SHP77 (cell line): ENCODE data around the gene RBPJ.
A peak's percentile ranks its signal among the peaks of the same experiment; 100 is the strongest.
"Not testable (repeated sequence)": the region's sequence is repeated elsewhere in the genome, so short reads cannot be mapped to it uniquely, and the experiment has no call there.

Experiments used
- DNase-seq, 2 experiments: peaks; one replicate each; lab custom pipeline; 2025; lab: John Stamatoyannopoulos, UW

RBPJ gene

GRCh38 chr4:26302031-26302899, 18.5 kb upstream of the RBPJ start:
- DNase-seq: no peak

DNA sequence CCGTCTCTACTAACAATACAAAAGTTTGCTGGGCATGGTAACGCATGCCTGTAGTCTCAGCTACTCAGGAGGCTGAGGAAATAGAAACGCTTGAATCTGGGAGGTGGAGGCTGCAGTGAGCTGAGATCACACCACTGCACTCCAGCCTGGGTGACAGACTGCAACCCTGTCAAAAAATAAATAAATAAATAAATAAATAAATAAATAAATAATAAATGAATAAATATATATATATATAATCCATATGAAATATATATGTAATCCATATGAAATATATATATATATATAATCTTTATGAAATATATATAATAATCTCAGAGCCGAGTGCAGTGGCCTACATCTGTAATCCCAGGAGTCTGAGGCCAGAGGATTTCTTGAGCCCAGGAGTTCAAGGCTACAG, 17.8 kb upstream of the RBPJ start:
- no peak for DNase-seq

DNA sequence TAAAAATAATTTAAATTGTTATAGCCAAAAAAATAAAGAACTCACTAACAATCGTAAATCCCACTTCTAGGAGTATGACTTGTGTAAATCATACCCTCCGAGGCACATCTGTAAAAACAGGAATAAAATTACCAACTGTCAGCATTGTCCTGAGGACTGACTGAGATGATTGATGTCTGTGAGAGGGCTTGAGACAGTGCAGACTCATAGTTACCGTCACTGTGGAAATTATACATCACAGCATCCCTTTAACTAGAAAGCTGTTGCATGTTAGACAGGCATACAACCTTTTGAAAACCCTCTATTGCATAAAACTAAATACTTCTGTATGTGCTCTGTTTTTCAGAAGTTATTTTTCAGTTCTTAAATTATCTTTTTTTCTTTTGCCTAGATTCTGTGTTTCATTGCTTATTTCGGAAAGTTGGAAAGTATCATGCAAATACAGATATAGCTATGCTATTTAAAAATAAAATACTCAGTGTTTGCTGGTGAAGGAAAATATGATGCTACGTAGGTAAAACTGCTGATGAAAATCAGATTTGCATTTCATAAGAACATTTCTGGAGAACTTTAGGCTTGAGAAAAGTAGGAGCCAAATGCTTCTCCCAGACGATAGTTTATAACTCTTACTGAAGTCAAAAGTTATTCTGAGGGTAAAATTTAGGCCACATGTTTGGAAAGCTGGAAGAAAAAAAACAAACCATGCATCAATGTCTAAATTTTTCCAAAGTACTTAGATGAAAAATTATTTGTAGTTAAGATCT, 13.6 kb upstream of the RBPJ start:
- DNase-seq: peak; percentile 39 to 61

DNA sequence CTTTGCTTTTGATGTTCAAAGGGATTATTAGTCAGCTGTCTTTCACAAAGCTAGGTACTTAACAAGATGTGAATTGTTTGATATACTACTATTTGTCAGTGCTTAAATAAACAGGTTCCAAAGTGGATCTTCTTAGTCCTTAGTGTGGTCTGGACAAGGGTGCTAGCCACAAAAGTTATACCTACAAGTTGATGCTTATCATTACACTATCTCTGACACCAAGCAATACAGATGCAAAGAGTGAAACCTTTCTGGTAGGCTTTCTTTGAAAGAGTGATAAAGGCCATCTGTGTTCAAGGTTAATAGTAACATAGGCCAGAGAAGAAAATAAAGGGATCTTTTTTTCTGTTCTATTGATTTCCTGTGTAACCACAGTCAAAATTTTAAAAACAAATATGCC, 12.2 kb upstream of the RBPJ start:
- DNase-seq: no peak

DNA sequence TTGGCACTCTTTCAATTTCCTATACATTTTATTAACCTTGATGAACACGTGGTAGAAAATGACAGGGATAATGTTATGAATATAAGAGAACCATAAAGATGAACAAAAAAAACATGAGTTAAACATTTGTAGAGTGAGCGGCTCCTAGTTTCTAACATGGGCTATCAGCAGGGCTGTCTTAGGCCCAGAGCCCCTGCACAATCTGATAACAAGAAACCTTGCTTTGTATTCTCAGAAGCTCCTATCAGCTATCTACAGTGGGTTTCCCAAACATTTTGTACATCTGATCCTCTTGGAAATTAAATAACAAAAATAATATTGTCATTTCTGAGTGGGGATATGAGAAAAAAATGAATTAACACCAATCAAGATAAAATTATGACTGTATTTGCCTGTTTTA, 10.6 kb upstream of the RBPJ start:
- no peak for DNase-seq

- DNase-seq: no peak
Observed at GRCh38 chr4:26311633-26312032, 9.2 kb upstream of the RBPJ start.

DNA sequence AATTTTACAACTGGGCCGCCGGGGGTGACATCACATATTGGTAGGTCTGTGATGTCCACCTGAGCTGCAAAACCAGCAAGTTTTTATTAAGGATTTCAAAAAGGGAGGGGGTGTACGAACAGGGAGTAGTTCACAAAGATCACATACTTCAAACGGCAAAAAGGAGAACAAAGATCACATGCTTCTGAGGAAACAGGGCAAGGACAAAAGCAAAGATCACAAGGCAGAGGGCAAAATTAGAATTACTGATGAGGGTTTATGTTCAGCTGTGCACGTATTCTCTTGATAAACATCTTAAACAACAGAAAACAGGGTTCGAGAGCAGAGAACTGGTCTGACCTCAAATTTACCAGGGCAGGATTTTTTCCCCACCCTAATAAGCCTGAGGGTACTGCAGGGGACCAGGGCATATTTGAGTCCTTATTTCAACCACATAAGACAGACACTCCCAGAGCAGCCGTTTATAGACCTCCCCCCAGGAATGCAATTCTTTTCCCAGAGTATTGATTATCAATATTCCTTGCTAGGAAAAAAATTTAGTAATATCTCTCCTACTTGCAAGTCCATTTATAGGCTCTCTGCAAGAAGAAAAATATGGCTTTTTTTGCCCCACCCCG, 5.4 kb upstream of the RBPJ start:
- DNase-seq: not testable (repeated sequence)

GRCh38 chr4:26317766-26318165, 3.0 kb upstream of the RBPJ start:
- DNase-seq: no peak

- DNase-seq: peak; percentile 84 to 94
Observed at GRCh38 chr4:26319467-26319948, 1.3 kb upstream of the RBPJ start.

DNA sequence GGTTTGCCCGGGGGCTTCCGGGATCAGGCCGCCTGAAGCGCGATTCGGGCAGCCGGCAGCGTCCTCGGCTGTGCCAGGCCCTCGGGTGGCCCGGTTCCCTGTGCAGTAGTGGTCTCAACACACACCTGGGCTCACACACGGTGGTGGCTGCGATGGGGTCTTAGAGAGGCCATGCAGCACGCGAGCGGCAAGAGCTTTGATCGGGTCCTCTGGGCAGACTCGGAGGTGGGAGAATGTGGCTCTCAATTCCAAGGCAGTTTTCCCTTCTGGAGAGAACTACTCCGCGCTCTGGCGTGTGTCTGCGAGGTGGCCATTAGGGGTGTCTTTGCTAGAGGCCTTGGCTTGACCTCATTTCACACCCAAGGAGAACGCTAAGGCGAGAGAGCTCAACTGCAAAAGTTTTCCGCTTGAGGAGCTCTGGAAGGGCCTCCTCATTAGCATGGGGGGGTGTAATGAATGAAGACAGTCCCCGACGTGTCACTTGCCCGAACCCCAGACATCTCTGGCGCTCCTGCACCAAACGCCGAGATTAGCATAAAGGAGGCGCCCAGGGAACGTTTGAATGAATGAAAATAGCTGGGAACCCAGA, 771 bp upstream of the RBPJ start:
- no peak for DNase-seq

- DNase-seq: no peak
Observed at GRCh38 chr4:26321373-26322221, 783 bp downstream of the RBPJ start.

DNA sequence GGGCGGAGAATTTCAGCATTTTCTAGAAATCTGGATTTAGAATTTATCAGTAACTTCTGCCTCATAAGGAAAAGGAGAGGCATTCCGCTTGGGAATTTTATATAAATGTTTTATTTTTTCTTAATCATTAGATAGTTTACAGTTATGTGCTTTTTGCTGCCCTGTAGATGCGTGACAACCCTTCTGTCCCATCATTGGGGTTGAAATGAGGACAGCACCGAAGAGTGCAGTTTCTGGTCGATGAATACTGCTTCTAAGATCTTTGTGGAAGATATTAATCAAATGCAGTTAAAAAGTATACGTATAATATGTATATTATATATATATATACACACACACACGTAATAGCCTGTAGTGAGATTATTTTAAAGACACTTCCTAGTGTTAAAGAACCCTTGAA, 1.5 kb downstream of the RBPJ start:
- no peak for DNase-seq

DNA sequence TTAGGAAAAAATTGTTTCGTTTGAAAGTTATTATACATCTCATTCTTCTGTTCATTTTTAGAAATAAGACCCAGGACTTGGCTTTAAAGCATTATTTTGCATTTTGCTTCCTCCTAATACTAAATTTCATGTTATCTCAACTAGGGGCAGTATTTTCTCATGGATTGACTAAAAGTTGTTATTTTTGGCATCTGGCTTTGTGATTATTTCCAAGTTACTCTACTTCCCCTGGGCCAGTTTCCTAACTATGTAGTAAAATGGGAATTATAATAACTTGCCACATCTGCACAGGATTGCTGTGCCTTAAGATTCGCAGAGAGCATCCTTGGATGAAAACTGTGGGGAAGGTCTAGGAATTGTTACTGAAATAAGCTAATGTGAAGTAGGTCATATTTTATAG, 3.0 kb downstream of the RBPJ start:
- no peak for DNase-seq

GRCh38 chr4:26325191-26325590, 4.4 kb downstream of the RBPJ start:
- peak; percentile 10 to 24 for DNase-seq

DNA sequence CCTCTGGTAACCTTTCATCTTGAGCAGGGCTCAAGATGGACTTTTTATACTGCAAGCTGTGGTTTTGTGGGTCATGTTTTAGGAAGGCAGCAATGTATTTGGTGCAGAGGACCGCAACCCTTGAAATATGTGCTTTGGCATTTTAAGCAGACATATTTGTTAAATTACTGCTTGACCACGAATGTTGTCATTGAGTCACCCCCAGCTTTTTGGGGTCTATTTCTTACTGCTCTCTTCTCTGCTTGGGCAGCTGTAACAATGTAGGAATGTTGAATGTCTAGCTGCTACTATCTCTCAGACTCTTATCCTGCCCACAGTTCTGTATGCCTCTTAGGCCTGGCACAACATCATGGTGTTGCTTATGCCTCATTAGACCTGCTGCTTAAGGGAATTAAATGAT, 6.0 kb downstream of the RBPJ start:
- no peak for DNase-seq

GRCh38 chr4:26330186-26330787, 9.5 kb downstream of the RBPJ start:
- DNase-seq: peak; percentile 13 to 24

- DNase-seq: peak in 1 of 2 experiments; percentile 5
Observed at GRCh38 chr4:26330946-26331345, 10.1 kb downstream of the RBPJ start.

DNA sequence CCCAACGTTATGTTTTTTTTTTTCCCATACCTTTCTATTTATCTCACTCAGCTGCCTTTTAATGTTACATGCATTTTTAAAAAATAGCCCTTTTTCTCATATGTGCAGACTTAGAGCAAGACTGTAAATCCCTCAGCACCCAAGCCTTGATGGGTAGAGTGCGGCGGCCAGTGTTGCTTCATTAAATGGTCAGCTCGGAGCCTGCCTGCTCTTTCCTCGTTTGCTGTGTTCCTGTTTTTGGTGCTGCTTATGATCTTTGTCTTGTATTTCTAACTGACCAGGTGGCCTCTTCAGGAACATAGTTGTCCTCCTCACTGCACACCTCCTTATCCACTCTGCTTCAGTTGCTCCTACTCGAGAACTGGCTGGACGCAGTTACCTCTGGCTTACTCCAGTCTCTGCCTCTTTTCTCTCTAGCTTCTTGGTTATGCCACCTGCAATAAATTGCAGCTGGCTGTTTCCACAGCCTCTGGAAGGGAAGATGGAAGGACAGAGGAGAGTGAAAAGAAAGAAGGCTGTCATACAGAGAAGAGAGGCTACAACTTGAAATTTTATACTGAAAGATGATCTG, 10.7 kb downstream of the RBPJ start:
- DNase-seq: no peak

GRCh38 chr4:26334366-26334765, 13.6 kb downstream of the RBPJ start:
- DNase-seq: no peak

- DNase-seq: no peak
Observed at GRCh38 chr4:26337612-26338011, 16.8 kb downstream of the RBPJ start.
